Endodermal cell (in vitro differentiated cells): ENCODE results near the gene THAP7. TPM values are rescaled to one million over a fixed set of nuclear protein-coding genes. Genes with fewer than 3 reads are reported as not detected.
"Not testable (repeated sequence)": the region's sequence is repeated elsewhere in the genome, so short reads cannot be mapped to it uniquely, and the experiment has no call there.

Experiments used
- DNase-seq: peaks from one replicate; pipeline ENCODE4 v3.0.0-alpha.2; 2017
- H3K27ac ChIP-seq: 2 replicates; pipeline ENCODE4 v1.5.1; 2013; ENCODE audit warnings: mild to moderate bottlenecking, low read depth, low read length, moderate library complexity
- H3K27me3 ChIP-seq: 2 replicates; pipeline ENCODE4 v1.6.1; 2013; ENCODE audit warnings: mild to moderate bottlenecking, low read length, moderate library complexity; ENCODE audit not compliant: insufficient read depth, control insufficient read depth, poor library complexity, severe bottlenecking
- H3K36me3 ChIP-seq: 2 replicates; pipeline ENCODE4 v1.7.0; 2013; ENCODE audit warnings: mild to moderate bottlenecking, low read length, moderate library complexity; ENCODE audit not compliant: control insufficient read depth, insufficient read depth
- H3K4me1 ChIP-seq: one replicate; pipeline ENCODE4 v1.7.0; 2013; ENCODE audit warnings: low read length; ENCODE audit not compliant: control insufficient read depth, insufficient read depth
- H3K4me3 ChIP-seq: 2 replicates; pipeline ENCODE4 v1.5.1; 2013; ENCODE audit warnings: mild to moderate bottlenecking, low read length, moderate library complexity
- H3K9ac ChIP-seq: 2 replicates; pipeline ENCODE4 v1.6.1; 2013; ENCODE audit warnings: mild to moderate bottlenecking, low read length, moderate library complexity; ENCODE audit not compliant: poor library complexity, severe bottlenecking; ENCODE audit errors: extremely low read depth
- H3K9me3 ChIP-seq: 2 replicates; pipeline ENCODE4 v1.6.1; 2013; ENCODE audit warnings: mild to moderate bottlenecking, low read length, moderate library complexity; ENCODE audit not compliant: control insufficient read depth
- H3K27ac Mint-ChIP-seq: 2 replicates; pipeline ENCODE4 v1.8.0; 2020; ENCODE audit warnings: mixed read lengths
- H3K27me3 Mint-ChIP-seq: 2 replicates; pipeline ENCODE4 v1.8.0; 2021; ENCODE audit warnings: mild to moderate bottlenecking, mixed read lengths; ENCODE audit not compliant: insufficient read depth
- H3K36me3 Mint-ChIP-seq: 2 replicates; pipeline ENCODE4 v1.8.0; 2020; ENCODE audit warnings: low read depth, mixed read lengths
- H3K4me1 Mint-ChIP-seq: 2 replicates; pipeline ENCODE4 v1.8.0; 2020; ENCODE audit warnings: mixed read lengths
- H3K4me3 Mint-ChIP-seq: 2 replicates; pipeline ENCODE4 v1.8.0; 2020; ENCODE audit warnings: mild to moderate bottlenecking, moderate library complexity, mixed read lengths
- H3K9me3 Mint-ChIP-seq: 2 replicates; pipeline ENCODE4 v1.8.0; 2020; ENCODE audit warnings: mild to moderate bottlenecking, mixed read lengths
- WGBS, 2 experiments: methylation state at CpG; one replicate each; pipeline versions ENCODE4 v1.1.5 to v1.1.7; 2013; ENCODE audit warnings: missing lambda C conversion rate in 2 of 2, mixed read lengths in 1 of 2; ENCODE audit not compliant: insufficient coverage in 1 of 2, insufficient read length in 1 of 2; 5-methylcytosine and 5-hydroxymethylcytosine counted together
- total RNA-seq, 2 donors: library from RNA; stranded (reverse); fragmentation: NEBNext Ultra II Directional in 1 of 2; extraction: Animal tissue kit (Norgen Biotek cat#: 25700) in 1 of 2; gene quantifications; 2 replicates in 1 of 2; 3 replicates in 1 of 2; pipeline ENCODE4 v1.2.1, GENCODE V29; 2021
- TF ChIP-seq, protein P1 (sequence below): fragments of 200-600 bp; sonication (generic); conservative IDR thresholded peaks from 2 replicates; pipeline ENCODE4 v1.5.0; 2021; ENCODE audit warnings: antibody characterized with exemption, mild to moderate bottlenecking

Gene THAP7
- total RNA-seq, 2 donors from 2014 or later: 16.6 to 19.6 TPM

DNA sequence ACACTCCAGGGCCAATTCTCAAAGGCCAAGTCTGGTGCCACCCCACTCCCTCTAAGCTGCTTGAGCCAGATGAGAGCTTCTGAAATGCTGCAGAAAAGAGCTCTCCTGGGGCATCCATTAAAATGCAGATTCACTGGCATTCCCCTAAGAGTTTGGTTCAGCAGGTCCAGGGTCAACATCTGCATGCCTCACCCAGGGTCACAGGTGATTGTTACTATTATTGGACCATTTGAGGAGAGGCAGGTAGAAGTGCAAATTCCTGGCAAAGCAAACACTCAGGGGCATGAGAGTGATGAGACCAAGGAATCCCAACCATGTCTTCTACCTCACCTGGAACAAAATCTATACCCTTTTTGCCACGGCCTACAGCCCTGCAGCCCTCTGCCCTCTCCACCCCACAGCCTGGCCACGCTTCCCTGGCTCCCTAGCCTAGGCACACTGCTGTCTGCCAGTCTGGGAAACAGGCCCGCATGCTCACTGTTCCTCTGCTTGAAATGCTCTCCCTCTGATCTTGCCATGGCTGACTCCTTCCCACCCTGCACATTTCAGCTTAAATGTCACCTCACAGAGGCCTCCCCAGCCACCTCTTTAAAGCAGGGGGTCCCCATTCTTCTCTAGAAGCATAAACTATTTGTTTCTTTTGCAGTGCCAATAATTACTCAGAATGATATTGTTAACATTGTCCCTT, 8.7 kb upstream of the THAP7 start:
- H3K36me3 ChIP-seq: no peaks in the 10 kb centered on the region
- H3K9me3 ChIP-seq: no peaks in the 10 kb centered on the region
- H3K4me3 ChIP-seq: no peak overlapping the region
- TF ChIP-seq, protein P1, sequence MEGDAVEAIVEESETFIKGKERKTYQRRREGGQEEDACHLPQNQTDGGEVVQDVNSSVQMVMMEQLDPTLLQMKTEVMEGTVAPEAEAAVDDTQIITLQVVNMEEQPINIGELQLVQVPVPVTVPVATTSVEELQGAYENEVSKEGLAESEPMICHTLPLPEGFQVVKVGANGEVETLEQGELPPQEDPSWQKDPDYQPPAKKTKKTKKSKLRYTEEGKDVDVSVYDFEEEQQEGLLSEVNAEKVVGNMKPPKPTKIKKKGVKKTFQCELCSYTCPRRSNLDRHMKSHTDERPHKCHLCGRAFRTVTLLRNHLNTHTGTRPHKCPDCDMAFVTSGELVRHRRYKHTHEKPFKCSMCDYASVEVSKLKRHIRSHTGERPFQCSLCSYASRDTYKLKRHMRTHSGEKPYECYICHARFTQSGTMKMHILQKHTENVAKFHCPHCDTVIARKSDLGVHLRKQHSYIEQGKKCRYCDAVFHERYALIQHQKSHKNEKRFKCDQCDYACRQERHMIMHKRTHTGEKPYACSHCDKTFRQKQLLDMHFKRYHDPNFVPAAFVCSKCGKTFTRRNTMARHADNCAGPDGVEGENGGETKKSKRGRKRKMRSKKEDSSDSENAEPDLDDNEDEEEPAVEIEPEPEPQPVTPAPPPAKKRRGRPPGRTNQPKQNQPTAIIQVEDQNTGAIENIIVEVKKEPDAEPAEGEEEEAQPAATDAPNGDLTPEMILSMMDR: no peak
- WGBS, 2 experiments: 83% methylated on average over 2 to 3 of the region's 3 CpGs
- H3K9ac ChIP-seq: no peak overlapping the region
- Mint-ChIP-seq H3K9me3 (no peaks in the 10 kb centered on the region), H3K4me3 (no peak overlapping the region), H3K4me1 (peaks cover 14% of the 10 kb centered on the region), H3K27me3 (peaks cover 10% of the 10 kb centered on the region), H3K36me3 (no peaks in the 10 kb centered on the region), H3K27ac (no peak overlapping the region)
- no peaks in the 10 kb centered on the region for H3K27me3 ChIP-seq
- peak; percentile 61 for DNase-seq
- H3K27ac ChIP-seq: no peak overlapping the region
- H3K4me1 ChIP-seq: no peaks in the 10 kb centered on the region

DNA sequence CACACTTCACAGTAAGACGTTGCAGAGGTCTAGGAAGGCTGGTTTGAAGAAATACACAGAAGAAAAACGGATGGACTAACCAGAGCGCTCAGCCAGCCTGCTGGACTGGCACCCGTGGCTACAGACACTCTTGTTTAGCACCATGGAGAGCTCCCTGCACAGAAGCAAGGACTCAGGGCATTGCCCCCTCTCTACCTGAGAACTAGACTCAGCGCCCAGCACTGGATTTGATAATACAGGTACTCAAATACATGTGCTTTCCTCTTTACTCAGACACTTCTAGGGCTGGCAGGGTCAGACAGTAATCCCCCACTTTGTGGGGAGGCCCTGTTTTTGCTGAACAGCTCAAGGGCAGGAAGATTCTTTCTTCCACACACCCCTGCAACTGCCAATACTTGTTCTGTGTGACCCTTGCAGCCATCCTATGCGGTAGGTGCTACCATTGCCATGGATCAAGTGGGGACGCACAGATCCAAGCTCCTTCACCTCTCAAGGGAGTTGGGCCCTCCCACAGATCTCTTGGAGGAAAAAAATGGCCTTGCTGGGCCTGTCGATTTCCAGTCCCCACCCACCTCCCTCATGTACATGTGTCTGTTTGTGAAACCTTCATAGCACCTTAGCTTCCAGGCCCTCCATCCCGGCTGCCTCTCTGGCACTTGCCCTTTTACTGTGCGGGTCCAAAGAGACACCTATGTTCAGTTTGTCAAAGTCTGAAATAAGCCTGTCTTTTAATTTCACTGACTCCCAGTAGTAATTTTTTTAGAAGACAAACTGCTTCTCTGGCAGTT, 7.9 kb upstream of the THAP7 start:
- H3K27me3 Mint-ChIP-seq: peaks cover 5% of the 10 kb centered on the region

DNA sequence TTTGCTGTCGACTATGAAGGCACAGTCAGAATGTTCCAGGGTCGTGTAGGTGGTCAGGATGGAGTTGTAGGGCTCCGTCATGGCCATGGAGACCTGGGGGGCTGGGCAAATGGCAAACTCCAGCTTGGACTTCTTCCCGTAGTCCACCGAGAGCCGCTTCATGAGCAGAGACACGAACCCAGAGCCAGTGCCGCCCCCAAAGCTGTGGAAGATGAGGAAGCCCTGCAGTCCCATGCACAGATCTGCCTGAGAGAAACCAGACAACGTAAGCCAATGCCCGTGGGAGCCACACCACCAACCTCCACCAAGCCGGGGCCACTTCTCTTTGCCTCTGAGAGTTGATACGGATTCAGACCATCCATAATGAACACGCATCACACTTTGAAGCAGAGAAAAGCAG, 7.3 kb upstream of the THAP7 start:
- H3K27me3 Mint-ChIP-seq, H3K9me3 Mint-ChIP-seq, H3K4me1 ChIP-seq, H3K9ac ChIP-seq, H3K9me3 ChIP-seq, H3K27ac ChIP-seq, H3K4me1 Mint-ChIP-seq, H3K4me3 ChIP-seq, H3K36me3 Mint-ChIP-seq, H3K27ac Mint-ChIP-seq, H3K4me3 Mint-ChIP-seq, H3K36me3 ChIP-seq, DNase-seq, H3K27me3 ChIP-seq: not testable (repeated sequence)
- WGBS, 2 experiments: 83 to 86% methylated on average over 7 to 13 of the region's 13 CpGs

More for the DNA sequence above, 7.9 kb upstream of the THAP7 start:
- TF ChIP-seq, protein P1: no peak
- no peak overlapping the region for H3K27ac Mint-ChIP-seq
- Histone ChIP-seq H3K27me3 (no peaks in the 10 kb centered on the region), H3K4me1 (no peaks in the 10 kb centered on the region), H3K4me3 (no peak overlapping the region), H3K27ac (no peak overlapping the region), H3K36me3 (no peaks in the 10 kb centered on the region), H3K9me3 (no peaks in the 10 kb centered on the region), H3K9ac (no peak overlapping the region)
- H3K4me1 Mint-ChIP-seq: peaks cover 9% of the 10 kb centered on the region
- DNase-seq: peak; percentile 85
- 72 to 77% methylated on average over 10 of the region's 10 CpGs for WGBS, 2 experiments
- H3K36me3 Mint-ChIP-seq: no peaks in the 10 kb centered on the region
- H3K4me3 Mint-ChIP-seq: no peak overlapping the region
- no peaks in the 10 kb centered on the region for H3K9me3 Mint-ChIP-seq
